Spleen (tissue), 7 donors: ENCODE data around the gene DPP7.

Experiments
- POLR2AphosphoS5 ChIP-seq, 3 donors: sonication (generic); formaldehyde crosslinking; IDR thresholded peaks; one replicate each; pipeline ENCODE4 v1.5.1; 2017; ENCODE audit warnings: antibody characterized with exemption in 3 of 3
- TF ChIP-seq, protein P1 (sequence below), 11 experiments: fragments of 200-600 bp in 7 of 11; fragments of 450-650 bp in 4 of 11; sonication (generic) in 4 of 11; IDR thresholded peaks in 8 of 11; conservative IDR thresholded peaks in 3 of 11; 1 replicate in 7 of 11; 2 replicates in 4 of 11; pipeline versions ENCODE4 v1.4.0 to v1.8.0; 2016 to 2021; ENCODE audit warnings: antibody characterized with exemption in 11 of 11, inconsistent platforms in 4 of 11, mild to moderate bottlenecking in 1 of 11
- donor health status: DM: no; HTN: no; CAD: no; lungs with moderate emphysema.
- donor health status: DM: no; HTN: no; CAD: no.
- donor health status: DM: no; HTN: no; CAD: no.

DNA sequence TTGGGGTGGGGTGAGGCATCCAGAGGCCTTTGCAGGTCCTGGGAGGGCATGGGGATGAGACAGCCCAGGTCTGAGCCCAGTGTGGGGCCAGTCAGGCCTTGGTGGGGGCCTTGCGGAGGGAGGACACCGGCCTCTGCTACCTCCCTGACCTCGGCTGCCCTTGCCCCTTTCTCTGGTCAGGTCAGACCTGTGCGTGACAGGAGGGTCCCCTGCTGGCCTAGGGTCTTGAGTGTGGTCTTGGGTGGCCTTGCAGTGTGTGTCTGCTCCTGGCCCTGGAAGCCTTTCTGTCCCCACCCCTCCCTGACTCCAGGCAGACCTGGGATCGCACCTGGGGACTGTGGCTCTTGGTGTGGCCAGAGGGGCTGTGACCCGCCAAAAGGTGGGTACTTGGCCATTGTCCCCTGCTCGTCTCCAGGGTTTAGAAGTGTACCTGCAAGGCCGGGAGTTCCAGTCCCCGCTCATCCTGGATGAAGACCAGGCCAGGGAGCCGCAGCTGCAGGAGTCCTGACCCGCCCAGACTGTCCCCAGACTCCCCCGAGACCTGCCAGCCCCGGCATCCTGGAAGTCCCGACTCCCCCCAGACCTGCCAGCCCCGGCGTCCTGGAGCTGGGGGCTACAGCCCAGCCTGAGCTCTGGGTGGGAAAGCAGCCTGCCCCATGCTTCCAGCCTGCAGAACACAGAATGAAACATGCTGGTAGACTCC, 32.2 kb downstream of the DPP7 start:
- TF ChIP-seq, protein P1, sequence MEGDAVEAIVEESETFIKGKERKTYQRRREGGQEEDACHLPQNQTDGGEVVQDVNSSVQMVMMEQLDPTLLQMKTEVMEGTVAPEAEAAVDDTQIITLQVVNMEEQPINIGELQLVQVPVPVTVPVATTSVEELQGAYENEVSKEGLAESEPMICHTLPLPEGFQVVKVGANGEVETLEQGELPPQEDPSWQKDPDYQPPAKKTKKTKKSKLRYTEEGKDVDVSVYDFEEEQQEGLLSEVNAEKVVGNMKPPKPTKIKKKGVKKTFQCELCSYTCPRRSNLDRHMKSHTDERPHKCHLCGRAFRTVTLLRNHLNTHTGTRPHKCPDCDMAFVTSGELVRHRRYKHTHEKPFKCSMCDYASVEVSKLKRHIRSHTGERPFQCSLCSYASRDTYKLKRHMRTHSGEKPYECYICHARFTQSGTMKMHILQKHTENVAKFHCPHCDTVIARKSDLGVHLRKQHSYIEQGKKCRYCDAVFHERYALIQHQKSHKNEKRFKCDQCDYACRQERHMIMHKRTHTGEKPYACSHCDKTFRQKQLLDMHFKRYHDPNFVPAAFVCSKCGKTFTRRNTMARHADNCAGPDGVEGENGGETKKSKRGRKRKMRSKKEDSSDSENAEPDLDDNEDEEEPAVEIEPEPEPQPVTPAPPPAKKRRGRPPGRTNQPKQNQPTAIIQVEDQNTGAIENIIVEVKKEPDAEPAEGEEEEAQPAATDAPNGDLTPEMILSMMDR (IDR thresholded peaks at IDR 0.05 in 8 of 11, conservative IDR thresholded peaks at IDR 0.05 in 3 of 11) = no peak
- no peak for TF ChIP-seq POLR2AphosphoS5 (IDR thresholded peaks at IDR 0.05)
